Astrocyte of the spinal cord (primary cell): ENCODE measurements around the gene TOX2.

ENCODE experiments used
- DNase-seq: peaks from one replicate; pipeline ENCODE4 v3.0.0; 2011; ENCODE audit warnings: low read depth, low spot score
- H3K4me3 ChIP-seq: 2 replicates; pipeline ENCODE4 v1.5.1; 2011; ENCODE audit warnings: low read depth, mild to moderate bottlenecking, low read length, moderate library complexity
- in situ Hi-C: cut with HindIII; loops from 2 replicates; pipeline ENCODE4 v1.10.0; 2017; ENCODE audit warnings: low sequenced_read_pairs
- TF ChIP-seq, protein P1 (sequence below): IDR thresholded peaks from 2 replicates; pipeline ENCODE4 v1.5.1; 2012; ENCODE audit warnings: low read depth, mild to moderate bottlenecking, low read length, inconsistent platforms

Gene TOX2

DNA sequence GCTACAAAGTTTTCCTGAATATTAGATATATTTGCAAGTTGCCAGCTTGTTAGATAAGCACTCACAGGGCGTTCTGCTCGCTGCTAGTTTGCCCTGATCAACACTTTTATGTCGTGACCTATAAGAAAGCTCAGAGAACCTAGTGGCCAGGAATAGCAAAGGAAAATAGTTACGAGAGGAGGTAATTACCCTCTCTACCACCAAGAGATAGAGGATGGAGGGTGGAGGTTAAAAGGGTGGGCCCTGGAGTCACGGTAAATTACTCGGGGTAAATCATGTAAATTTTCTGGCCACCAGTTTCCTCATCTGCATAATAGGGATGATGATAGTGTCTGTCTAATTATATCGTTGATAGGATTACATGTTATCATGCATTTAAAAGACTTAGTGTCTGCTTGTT, 185.2 kb downstream of the TOX2 start:
- TF ChIP-seq, protein P1, sequence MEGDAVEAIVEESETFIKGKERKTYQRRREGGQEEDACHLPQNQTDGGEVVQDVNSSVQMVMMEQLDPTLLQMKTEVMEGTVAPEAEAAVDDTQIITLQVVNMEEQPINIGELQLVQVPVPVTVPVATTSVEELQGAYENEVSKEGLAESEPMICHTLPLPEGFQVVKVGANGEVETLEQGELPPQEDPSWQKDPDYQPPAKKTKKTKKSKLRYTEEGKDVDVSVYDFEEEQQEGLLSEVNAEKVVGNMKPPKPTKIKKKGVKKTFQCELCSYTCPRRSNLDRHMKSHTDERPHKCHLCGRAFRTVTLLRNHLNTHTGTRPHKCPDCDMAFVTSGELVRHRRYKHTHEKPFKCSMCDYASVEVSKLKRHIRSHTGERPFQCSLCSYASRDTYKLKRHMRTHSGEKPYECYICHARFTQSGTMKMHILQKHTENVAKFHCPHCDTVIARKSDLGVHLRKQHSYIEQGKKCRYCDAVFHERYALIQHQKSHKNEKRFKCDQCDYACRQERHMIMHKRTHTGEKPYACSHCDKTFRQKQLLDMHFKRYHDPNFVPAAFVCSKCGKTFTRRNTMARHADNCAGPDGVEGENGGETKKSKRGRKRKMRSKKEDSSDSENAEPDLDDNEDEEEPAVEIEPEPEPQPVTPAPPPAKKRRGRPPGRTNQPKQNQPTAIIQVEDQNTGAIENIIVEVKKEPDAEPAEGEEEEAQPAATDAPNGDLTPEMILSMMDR: no peak
- no peak for DNase-seq
- in situ Hi-C loops: no loop called here
- no peak overlapping the region for H3K4me3 ChIP-seq

DNA sequence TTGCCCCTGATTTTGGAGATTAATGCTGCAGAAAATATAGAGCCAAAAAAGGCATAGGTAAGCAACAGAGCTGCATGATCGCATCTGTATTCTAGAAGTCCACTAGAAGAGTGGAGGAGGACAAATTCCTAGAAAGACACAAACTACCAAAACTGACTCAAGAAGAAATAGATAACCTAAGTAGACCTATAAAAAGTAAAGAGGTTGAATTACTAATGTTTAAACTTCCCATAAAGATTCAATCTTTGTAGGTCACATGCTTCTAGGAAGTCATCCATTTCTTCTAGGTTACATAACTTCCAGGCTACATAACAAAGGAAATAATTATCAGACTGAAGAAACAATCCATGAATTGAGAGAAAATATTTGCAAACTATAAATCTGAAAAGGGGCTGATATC, 187.9 kb downstream of the TOX2 start:
- in situ Hi-C loops: no loop called here
- TF ChIP-seq, protein P1: no peak
- no peak overlapping the region for H3K4me3 ChIP-seq
- DNase-seq: no peak

- peak; percentile 59 for DNase-seq
- in situ Hi-C loops: no loop called here
- H3K4me3 ChIP-seq: no peak overlapping the region
- TF ChIP-seq, protein P1: no peak
Measured at GRCh38 chr20:44104798-44105517, 190.3 kb downstream of the TOX2 start.

DNA sequence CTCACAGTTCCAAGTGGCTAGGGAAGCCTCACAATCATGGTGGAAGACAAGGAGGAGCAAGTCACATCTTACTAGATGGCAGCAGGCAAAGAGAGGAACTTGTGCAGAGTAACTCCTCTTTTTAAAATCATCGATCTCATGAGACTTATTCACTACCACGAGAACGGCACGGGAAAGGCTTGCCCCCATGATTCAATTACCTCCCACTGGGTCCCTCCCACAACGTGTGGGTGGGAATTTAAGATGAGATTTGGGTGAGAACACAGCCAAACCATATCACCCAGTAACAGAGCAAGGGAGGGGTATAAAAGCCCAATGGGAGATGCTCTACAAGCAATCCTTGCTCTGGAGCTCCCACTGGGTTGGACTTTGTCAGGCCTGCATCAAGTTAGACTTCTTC, 192.0 kb downstream of the TOX2 start:
- no peak overlapping the region for H3K4me3 ChIP-seq
- DNase-seq: no peak
- in situ Hi-C loops: no loop called here
- TF ChIP-seq, protein P1: no peak

- in situ Hi-C loops: no loop called here
- TF ChIP-seq, protein P1: peak; percentile 13
- DNase-seq: no peak
- H3K4me3 ChIP-seq: no peak overlapping the region
Measured at GRCh38 chr20:44109951-44110361, 195.3 kb downstream of the TOX2 start.

- TF ChIP-seq, protein P1: no peak
- in situ Hi-C loops: no loop called here
- H3K4me3 ChIP-seq: no peak overlapping the region
- DNase-seq: no peak
Measured at GRCh38 chr20:44110816-44111568, 196.3 kb downstream of the TOX2 start.
